IgD-negative memory B cell (primary cell): ENCODE data around the gene VAV2. TPM values are rescaled to one million over a fixed set of nuclear protein-coding genes. Genes with fewer than 3 reads are reported as not detected.

Experiments used
- H3K27ac Mint-ChIP-seq, 3 donors: one replicate each; pipeline ENCODE4 v1.8.0; 2020 to 2022; ENCODE audit warnings: mild to moderate bottlenecking in 3 of 3, mixed read lengths in 3 of 3, moderate library complexity in 1 of 3
- H3K27me3 Mint-ChIP-seq: one replicate; pipeline ENCODE4 v1.8.0; 2021; ENCODE audit warnings: mixed read lengths
- H3K36me3 Mint-ChIP-seq: one replicate; pipeline ENCODE4 v1.8.0; 2020; ENCODE audit warnings: mild to moderate bottlenecking, mixed read lengths
- H3K4me1 Mint-ChIP-seq, 3 donors: one replicate each; pipeline ENCODE4 v1.8.0; 2020 to 2022; ENCODE audit warnings: mixed read lengths in 3 of 3, mild to moderate bottlenecking in 1 of 3
- H3K4me3 Mint-ChIP-seq, 4 donors: one replicate each; pipeline ENCODE4 v1.8.0; 2020 to 2022; ENCODE audit warnings: mild to moderate bottlenecking in 4 of 4, mixed read lengths in 4 of 4, moderate library complexity in 3 of 4
- H3K9me3 Mint-ChIP-seq, 3 donors: one replicate each; pipeline ENCODE4 v1.8.0; 2020 to 2021; ENCODE audit warnings: mixed read lengths in 3 of 3, mild to moderate bottlenecking in 1 of 3
- polyA plus RNA-seq: library from polyadenylated mRNA; unstranded; fragments of 300-500 nt; fragmentation: Illumina TruSeq; gene quantifications from one replicate; pipeline ENCODE4 v1.2.3, GENCODE V29; 2021

The VAV2 gene
- polyA plus RNA-seq, 1 donor from 2014 or later = 28.7 TPM

DNA sequence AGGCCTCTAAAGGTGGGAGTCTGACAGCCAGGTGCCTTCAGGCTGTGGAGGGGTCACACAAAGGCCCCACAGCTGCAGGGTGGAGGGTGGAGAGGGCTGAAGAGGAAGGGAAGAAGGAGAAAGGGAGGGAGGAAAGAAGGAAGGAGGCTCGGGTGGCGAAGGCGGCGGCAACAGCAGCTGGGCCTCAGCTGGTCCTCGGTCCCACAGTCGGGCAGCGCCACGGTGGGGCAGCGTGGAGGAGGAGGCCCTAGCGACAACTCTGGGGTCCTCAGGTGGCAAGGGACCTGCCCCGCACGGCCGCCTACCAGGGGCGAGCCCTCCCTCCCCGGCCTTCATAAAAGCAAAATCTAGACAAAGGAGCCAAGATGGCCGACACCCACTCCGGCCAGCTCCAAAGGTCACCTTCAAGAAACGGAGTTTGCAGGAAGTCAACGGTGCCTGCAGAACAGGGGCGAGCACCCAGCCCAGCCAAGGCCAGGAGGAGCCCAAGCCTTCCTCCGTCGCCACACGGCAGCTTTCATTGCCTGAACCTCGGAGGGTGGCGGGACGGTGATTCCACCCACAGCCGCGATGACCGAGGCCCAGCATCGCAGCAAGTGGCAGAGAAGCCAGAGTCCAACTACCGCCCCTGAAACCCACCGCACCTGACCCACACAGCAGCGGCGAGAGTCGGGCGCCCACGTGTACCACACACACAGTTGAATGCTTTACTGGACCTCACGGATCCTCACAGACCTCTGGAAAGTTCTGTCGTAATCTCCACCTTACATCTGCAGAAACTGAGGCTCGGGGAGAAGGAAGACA is 98.7 kb downstream of the VAV2 start:
- H3K4me3 Mint-ChIP-seq = no peak overlapping the region
- no peaks in the 10 kb centered on the region for H3K9me3 Mint-ChIP-seq
- no peaks in the 10 kb centered on the region for H3K27me3 Mint-ChIP-seq
- H3K27ac Mint-ChIP-seq = peak overlapping the region in 1 of 3 donors; percentile 23
- H3K4me1 Mint-ChIP-seq = peaks cover 0 to 9% (median 7%) of the 10 kb centered on the region in 3 donors
- peaks cover 2% of the 10 kb centered on the region for H3K36me3 Mint-ChIP-seq

DNA sequence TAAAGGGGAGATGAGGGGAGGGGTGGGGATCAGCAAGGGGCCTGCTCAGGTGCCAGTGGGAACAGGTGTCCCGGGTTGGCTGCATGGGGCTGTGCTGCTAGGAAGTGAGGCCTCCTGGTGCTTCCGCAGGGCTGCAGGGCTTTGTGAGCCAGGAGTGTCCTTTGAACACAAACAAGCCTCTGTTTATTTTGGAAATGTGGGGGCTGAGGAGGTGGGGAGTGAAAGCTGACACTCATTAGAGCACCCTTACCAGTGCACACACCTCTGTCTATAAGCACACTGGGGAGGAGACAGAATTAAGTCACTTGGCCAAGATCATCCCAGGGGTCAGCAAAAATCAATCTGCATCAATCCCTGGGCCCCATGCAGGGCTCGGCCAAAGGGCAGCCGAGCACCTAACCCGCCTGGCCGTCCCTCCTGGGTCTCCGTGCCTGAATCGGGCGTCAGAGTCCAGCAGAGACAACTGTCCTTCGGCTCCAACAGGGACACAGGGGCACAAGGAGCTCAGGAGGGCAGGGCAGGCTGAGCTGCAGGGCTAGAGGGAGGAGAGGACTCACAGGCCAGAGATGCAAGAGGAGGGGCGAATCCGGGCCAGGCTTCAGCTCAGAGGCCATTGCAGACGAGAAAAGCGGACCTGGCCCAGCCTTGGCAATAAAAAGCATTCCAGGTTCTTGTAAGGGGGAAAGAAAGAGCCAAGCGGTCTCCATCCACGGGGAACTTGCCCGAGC is 99.8 kb downstream of the VAV2 start:
- Mint-ChIP-seq H3K36me3 (peaks cover 2% of the 10 kb centered on the region), H3K4me1 (peaks cover 0 to 8% (median 8%) of the 10 kb centered on the region in 3 donors), H3K9me3 (no peaks in the 10 kb centered on the region), H3K27me3 (no peaks in the 10 kb centered on the region), H3K4me3 (no peak overlapping the region), H3K27ac (no peak overlapping the region)

DNA sequence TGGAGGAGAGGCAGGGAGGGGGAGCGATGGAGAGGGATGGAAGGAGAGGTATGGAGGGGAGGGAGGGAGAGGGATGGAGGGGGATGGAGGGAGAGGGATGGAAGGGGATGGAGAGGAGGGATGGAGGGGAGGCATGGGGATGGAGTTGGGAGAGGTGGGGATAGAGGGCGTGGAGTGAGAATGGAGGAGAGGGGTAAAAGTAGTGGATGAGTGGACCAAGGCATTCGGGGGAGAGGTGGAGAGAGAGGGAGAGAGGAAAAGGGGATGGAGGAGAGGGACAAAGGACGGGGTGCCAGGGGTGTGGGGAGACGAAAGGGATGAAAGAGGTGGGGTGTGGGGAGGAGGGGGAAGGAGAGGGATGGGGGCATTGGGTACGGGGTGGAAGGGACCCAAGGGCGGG is 100.4 kb downstream of the VAV2 start:
- Mint-ChIP-seq H3K9me3 (no peaks in the 10 kb centered on the region), H3K27ac (no peak overlapping the region), H3K36me3 (peaks cover 2% of the 10 kb centered on the region), H3K4me3 (no peak overlapping the region), H3K4me1 (peaks cover 0 to 8% (median 8%) of the 10 kb centered on the region in 3 donors), H3K27me3 (no peaks in the 10 kb centered on the region)

DNA sequence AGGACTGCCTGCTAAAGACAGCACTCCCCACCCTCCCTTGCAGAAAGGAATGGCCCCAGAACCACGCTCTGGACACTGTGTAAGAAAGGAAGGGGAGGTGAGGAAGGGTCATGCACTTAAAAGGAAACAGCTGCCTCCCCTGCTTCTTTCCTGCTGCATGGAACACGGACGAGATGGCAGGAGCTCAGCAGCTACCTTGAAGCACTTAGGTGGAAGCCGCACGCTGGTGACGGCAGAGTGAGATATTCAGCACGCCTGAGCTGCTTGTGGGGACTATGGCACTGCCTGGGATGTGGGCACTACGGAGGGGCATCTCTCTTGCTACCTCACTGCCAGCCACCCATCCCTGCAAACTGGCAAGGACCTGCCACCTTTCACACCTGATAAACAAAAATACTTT is 101.5 kb downstream of the VAV2 start:
- H3K4me3 Mint-ChIP-seq = peak overlapping the region in 1 of 4 donors; percentile 75
- H3K36me3 Mint-ChIP-seq = peaks cover 4% of the 10 kb centered on the region
- no peak overlapping the region for H3K27ac Mint-ChIP-seq

DNA sequence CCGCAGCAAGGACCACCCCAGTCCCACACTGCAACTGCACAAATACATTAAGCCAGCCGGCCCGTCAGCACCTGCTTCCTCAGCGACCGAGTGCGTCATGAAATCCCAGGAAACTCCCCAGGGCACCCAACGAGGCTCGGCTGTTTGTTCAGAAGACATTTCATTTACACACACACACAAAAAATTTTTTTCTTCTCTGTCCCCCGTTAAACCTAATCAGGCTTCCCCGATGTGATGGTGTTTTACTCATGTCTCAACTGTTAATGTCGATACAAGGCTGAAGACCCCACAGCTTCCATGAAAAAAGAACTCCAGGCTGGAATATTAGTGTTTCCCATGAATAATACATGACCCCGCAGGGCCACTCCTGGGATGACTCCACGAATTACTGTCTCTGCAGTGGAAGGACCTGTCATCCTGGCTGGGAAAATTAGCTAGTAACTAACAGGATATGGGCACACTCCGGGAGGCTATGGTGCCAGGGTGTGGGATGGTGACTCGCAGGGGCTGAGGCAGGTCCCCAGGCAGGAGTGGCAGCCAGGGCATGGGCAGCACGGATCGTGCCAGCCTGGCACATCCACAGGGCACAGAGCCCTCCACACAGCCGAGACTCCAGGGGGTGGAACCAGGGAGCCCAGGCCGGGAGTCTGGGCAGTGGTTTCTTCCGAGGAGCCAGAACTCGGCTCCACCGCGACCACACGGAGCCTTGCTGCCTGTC is 102.4 kb downstream of the VAV2 start:
- Mint-ChIP-seq H3K27me3 (no peaks in the 10 kb centered on the region), H3K9me3 (no peaks in the 10 kb centered on the region), H3K27ac (no peak overlapping the region), H3K36me3 (peaks cover 5% of the 10 kb centered on the region), H3K4me3 (no peak overlapping the region), H3K4me1 (peaks cover 9 to 17% (median 13%) of the 10 kb centered on the region in 3 donors)

More for the DNA sequence above, 101.5 kb downstream of the VAV2 start:
- no peaks in the 10 kb centered on the region for H3K9me3 Mint-ChIP-seq
- H3K4me1 Mint-ChIP-seq = peaks cover 2 to 12% (median 8%) of the 10 kb centered on the region in 3 donors
- no peaks in the 10 kb centered on the region for H3K27me3 Mint-ChIP-seq

DNA sequence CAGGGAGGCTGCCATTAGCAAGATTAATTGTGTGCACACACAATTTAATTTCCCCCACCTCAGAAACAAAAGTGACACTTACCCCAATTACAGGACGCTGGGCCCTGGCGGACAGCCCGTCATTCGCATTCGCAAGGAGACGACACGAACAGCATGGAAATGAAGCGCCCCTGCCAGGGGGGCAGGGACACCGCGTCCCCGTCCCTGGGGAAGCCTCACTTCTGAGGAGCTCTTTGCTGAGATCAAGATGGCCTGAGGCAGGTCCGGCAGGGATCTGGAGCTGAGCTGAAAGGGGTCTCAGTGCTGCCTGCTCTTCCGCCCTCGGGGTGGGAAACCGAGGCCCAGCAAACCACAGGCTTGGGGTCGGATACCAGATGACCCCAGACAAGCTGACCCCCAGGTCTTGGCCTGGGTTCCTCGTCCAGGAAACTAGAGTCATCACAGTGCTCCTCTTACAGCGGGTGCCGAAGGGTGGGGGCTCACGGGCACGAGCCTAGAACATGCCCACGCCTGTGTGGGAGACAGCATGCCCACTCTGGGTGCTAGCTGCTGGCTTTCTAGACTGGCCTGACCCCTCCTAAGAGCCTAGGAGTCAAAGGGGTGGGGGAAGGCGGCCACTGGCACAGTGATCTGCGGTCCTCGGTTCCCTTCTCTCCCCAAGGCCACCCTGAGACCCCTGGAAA is 103.2 kb downstream of the VAV2 start:
- Mint-ChIP-seq H3K27ac (peak overlapping the region in 1 of 3 donors; percentile 62), H3K27me3 (no peaks in the 10 kb centered on the region), H3K4me3 (no peak overlapping the region), H3K9me3 (no peaks in the 10 kb centered on the region), H3K4me1 (peaks cover 9 to 17% (median 13%) of the 10 kb centered on the region in 3 donors), H3K36me3 (peaks cover 5% of the 10 kb centered on the region)

DNA sequence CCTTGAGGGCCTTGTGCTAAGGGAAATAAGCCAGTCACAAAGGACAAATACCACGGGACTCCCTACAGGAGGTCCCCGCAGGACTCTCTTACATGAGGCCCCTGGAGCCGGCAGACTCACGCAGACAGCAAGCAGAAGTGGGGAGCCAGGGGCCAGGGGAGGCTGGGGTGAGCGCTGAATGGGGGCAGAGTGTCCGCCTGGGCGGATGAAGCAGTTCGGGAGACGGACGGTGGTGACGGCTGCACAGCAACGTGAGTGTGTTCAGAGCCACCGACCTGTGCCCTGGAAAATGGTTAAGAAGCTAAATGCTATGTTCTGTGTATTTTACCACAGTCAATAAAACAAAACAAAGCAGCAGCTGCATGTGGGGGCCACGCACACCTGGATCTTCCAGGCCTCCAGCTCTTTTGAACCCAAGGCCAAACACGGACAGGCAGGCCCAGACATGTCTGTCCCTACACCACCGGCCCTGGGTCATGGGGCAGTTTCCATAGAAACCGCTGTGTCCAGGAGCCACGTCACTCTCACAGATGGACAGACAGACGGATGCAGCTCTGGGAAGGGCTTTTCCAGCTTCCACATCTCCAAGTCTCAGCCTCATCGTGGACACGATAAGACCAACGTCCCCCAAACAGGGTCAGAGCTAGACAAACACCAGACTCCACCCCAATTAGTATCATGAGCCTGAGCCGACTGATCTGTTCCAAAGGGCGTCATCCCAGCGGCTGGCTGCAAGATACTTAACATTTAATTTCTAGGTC is 103.9 kb downstream of the VAV2 start:
- Mint-ChIP-seq H3K9me3 (no peaks in the 10 kb centered on the region), H3K4me1 (peaks cover 9 to 18% (median 13%) of the 10 kb centered on the region in 3 donors), H3K27me3 (no peaks in the 10 kb centered on the region), H3K27ac (no peak overlapping the region), H3K4me3 (no peak overlapping the region), H3K36me3 (peaks cover 5% of the 10 kb centered on the region)

DNA sequence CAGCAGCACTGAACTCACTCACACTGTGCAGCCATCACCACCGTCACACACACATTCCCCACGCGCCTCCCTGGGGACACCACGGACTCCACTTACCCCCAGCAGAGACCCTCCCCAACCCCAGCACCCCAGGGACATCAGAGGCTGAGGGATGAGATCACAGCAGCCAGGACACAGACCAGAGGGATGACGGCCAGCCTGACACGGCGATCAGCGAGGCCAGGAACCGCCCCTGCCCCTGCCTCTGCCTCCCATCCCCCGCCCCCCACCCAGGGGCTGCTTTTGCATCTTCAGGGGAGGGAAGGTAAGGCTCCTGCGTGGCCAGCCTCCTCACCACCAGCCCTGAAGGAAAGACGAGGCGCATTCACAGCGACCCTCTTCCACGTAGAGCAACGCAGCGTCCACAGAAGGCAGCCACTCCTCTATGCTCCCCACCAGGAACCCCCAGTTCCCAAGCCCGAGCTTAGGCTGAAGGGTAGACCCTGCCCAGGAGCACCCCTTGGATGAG is 104.5 kb downstream of the VAV2 start:
- H3K36me3 Mint-ChIP-seq = peaks cover 5% of the 10 kb centered on the region
- no peaks in the 10 kb centered on the region for H3K9me3 Mint-ChIP-seq
- H3K4me3 Mint-ChIP-seq = no peak overlapping the region
- no peak overlapping the region for H3K27ac Mint-ChIP-seq
- peaks cover 9 to 21% (median 13%) of the 10 kb centered on the region in 3 donors for H3K4me1 Mint-ChIP-seq
- H3K27me3 Mint-ChIP-seq = no peaks in the 10 kb centered on the region

DNA sequence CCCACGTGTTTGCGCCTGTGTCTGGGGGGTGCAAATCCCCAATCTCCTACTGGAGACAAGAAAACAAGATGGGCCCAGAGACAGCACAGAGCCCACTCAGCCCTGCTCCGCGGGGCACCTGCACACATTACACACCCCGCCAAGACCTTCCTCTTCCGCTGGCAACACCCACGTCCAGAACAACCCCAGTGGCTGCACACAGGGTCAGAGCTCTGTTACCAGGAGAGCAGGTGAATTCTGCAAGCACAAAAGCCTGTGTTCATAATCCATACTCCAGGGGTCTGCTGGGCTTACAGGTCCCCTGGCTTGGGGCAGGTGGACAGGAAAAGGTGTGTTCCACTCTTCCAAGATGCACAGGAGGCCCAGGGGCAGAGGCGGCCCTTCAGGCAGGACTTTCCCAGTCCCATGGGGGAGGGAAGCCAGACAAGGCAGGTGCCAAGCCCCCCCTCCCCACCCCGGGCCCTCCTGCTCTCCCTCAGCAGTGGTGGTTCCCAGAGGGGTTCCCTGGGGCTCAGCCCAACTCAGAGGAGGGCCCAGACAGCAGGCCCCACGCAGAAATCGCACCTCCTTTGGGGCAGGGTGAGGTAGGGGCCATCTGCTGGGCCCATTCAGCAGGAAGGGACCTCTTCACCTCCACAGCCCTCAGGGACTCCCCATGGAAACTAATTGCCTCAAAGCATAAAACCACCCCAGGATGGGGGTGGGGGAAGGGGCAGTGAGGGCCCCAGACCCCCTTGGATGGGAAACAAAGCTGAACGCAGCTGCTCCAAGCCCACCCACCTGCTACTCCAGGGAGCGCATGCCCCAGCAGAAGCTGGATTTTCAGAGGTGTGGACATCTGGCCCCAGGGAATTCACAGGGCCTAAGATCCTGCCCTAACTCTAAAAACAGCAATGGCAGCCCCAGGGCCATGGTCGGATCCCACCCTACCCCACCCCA is 105.3 kb downstream of the VAV2 start:
- H3K9me3 Mint-ChIP-seq = no peaks in the 10 kb centered on the region

DNA sequence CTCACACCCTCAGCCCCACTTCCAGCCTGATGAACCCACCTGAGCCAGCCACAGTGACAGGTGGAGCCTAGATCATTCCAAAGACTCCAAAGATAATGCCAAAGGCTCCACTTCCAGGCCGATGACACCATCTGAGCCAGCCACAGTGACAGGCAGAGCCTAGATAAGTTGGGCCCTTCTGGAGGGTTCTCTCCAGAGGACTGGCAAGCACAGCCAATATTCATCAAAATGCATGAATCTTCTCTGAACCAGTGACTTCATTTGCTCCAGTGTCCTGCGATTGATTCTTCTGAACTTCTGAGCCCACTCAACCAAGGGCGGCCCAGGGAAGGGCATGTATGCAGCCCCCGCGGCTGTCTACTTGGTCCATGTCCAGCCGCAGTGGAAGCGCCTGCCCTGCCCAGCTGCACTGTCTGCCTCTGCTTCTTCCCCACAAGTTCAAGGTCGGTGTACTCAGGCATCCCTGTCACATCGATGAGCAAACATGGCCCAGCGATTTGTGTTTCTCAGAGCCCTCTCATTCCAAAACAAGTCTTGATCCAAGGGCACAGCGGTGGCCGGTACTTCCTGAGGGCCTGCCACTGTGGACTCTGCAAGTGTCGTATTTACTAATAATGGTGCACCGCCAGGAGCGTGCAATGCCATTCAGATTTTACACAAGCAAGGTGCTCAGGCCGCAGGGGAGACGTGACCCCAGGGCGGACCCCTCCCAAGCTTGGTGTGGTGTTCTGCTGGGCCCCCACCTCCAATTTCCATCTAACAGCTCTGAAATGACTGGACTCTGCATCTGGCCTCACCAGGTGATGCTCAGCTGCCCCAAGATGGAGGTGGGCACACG is 107.0 kb downstream of the VAV2 start:
- Mint-ChIP-seq H3K9me3 (no peaks in the 10 kb centered on the region), H3K36me3 (peaks cover 3% of the 10 kb centered on the region), H3K4me1 (peaks cover 9 to 29% (median 10%) of the 10 kb centered on the region in 3 donors), H3K4me3 (peak overlapping the region in 1 of 4 donors; percentile 32), H3K27me3 (no peaks in the 10 kb centered on the region), H3K27ac (peak overlapping the region in 1 of 3 donors; percentile 4)

More for the DNA sequence above, 105.3 kb downstream of the VAV2 start:
- Mint-ChIP-seq H3K4me1 (peaks cover 9 to 23% (median 13%) of the 10 kb centered on the region in 3 donors), H3K27ac (peak overlapping the region in 2 of 3 donors; percentile 80 to 94), H3K36me3 (peaks cover 5% of the 10 kb centered on the region), H3K27me3 (no peaks in the 10 kb centered on the region), H3K4me3 (no peak overlapping the region)

DNA sequence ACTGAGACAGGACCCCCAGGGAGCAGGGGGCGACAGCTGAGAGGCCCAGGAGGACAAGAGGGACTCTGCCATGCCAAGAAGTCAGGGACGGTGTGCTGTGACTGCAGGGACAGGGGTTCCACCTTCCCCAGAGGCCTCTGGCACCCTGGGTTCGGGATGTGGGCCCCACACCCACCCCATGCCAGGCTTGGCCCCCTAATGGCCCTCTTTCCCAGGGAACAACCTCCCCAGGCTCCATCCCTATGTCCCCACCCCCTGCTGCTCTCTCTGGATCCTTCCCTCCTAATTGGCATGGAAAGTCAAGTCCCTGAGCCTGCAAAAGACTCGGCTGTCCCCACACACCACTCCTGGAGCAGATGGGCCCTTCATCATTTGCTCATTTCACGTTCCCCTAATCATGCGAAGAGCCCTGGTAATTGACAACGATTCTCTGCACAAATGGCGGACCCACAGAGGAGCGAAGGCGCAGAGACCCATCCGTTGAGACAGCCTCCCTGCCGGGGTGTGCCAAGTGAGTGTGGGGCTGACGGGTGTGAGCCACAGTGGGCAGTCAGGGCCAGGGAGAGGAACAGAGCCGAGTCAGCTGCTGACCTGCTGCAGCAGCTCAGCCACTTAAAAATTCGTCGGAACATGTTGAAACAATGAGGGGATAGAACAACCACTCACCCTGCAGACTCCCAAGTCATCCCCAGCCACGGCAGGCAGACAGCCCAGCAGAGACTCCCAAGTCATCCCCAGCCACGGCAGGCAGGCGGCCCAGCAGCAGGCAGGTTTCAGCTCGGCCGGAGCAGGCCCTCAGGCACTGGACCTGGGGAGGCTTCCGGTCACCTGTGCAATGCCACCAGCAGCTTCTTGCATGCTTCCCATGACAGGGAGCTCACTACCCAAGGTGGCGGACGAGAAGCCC is 109.0 kb downstream of the VAV2 start:
- peaks cover 14 to 35% (median 15%) of the 10 kb centered on the region in 3 donors for H3K4me1 Mint-ChIP-seq
- peaks cover 3% of the 10 kb centered on the region for H3K36me3 Mint-ChIP-seq
- H3K9me3 Mint-ChIP-seq = no peaks in the 10 kb centered on the region
- peak overlapping the region in 1 of 3 donors; percentile 83 for H3K27ac Mint-ChIP-seq
- H3K27me3 Mint-ChIP-seq = no peaks in the 10 kb centered on the region
- H3K4me3 Mint-ChIP-seq = no peak overlapping the region
